DMS53 (cell line): ENCODE results near the gene ALG5.

Experiments used
- DNase-seq: peaks from one replicate; lab custom pipeline; 2025; lab: John Stamatoyannopoulos, UW

Gene ALG5

GRCh38 chr13:36979361-36980050 is 19.6 kb downstream of the ALG5 start:
- no peak for DNase-seq

- no peak for DNase-seq
Observed at GRCh38 chr13:36975172-36975571, 24.0 kb downstream of the ALG5 start.

GRCh38 chr13:36973621-36974295 is 25.4 kb downstream of the ALG5 start:
- DNase-seq, result no peak

GRCh38 chr13:36973009-36973408 is 26.1 kb downstream of the ALG5 start:
- no peak for DNase-seq

GRCh38 chr13:36966404-36966803 is 32.7 kb downstream of the ALG5 start:
- DNase-seq, result no peak

GRCh38 chr13:36965767-36966166 is 33.4 kb downstream of the ALG5 start:
- DNase-seq, result peak; percentile 52

GRCh38 chr13:36959456-36960116 is 39.6 kb downstream of the ALG5 start:
- no peak for DNase-seq

- no peak for DNase-seq
Observed at GRCh38 chr13:36954542-36954941, 44.6 kb downstream of the ALG5 start.

GRCh38 chr13:36950920-36951319 is 48.2 kb downstream of the ALG5 start:
- DNase-seq, result no peak

- DNase-seq, result no peak
Observed at GRCh38 chr13:36950330-36950729, 48.8 kb downstream of the ALG5 start.

- no peak for DNase-seq
Observed at GRCh38 chr13:36945078-36945477, 54.1 kb downstream of the ALG5 start.

GRCh38 chr13:36925603-36926002 is 73.5 kb downstream of the ALG5 start:
- no peak for DNase-seq

GRCh38 chr13:36924001-36924400 is 75.1 kb downstream of the ALG5 start:
- no peak for DNase-seq

GRCh38 chr13:36921631-36922301 is 77.4 kb downstream of the ALG5 start:
- no peak for DNase-seq

GRCh38 chr13:36920616-36921185 is 78.4 kb downstream of the ALG5 start:
- no peak for DNase-seq

- peak; percentile 87 for DNase-seq
Observed at GRCh38 chr13:36919833-36920615, 79.1 kb downstream of the ALG5 start, which contains the start of gene SMAD9. SMAD9 (minus strand) TSS chr13:36920238; CDS start chr13:36879689, 40,549 bp downstream.

- DNase-seq, result peak; percentile 69
Observed at GRCh38 chr13:36919171-36919832, 79.8 kb downstream of the ALG5 start.

- DNase-seq, result peak; percentile 24
Observed at GRCh38 chr13:36918246-36919131, 80.7 kb downstream of the ALG5 start.

GRCh38 chr13:36917311-36917710 is 81.8 kb downstream of the ALG5 start:
- no peak for DNase-seq
